Astrocyte (in vitro differentiated cells and primary cell): ENCODE data around the gene VWCE. TPM values are rescaled to one million over a fixed set of nuclear protein-coding genes. Genes with fewer than 3 reads are reported as not detected.
"Not testable (repeated sequence)": the region's sequence is repeated elsewhere in the genome, so short reads cannot be mapped to it uniquely, and the experiment has no call there.

Experiments
- DNase-seq: peaks from one replicate; pipeline ENCODE4 v3.0.0-alpha.2; 2010; ENCODE audit warnings: low read depth
- FAIRE-seq: peaks from 2 replicates; lab custom pipeline; 2011; peaks lifted over from hg19 to GRCh38; lab: Jason Lieb, UNC
- H2AFZ ChIP-seq: 2 replicates; pipeline ENCODE4 v1.6.0; 2012; ENCODE audit warnings: low read depth, low read length, inconsistent platforms
- H3K27ac ChIP-seq: 2 replicates; pipeline ENCODE4 v1.5.1; 2011; ENCODE audit warnings: low read depth, low read length, inconsistent platforms
- H3K27me3 ChIP-seq: 2 replicates; pipeline ENCODE4 v1.6.0; 2011; ENCODE audit warnings: low read length, inconsistent platforms; ENCODE audit not compliant: insufficient read depth
- H3K36me3 ChIP-seq: 2 replicates; pipeline ENCODE4 v1.5.1; 2011; ENCODE audit warnings: low read length, inconsistent platforms; ENCODE audit not compliant: insufficient read depth
- H3K4me1 ChIP-seq: 2 replicates; pipeline ENCODE4 v1.5.1; 2011; ENCODE audit warnings: low read length, inconsistent platforms; ENCODE audit not compliant: insufficient read depth
- H3K4me2 ChIP-seq: 2 replicates; pipeline ENCODE4 v1.6.0; 2012; ENCODE audit warnings: low read length, inconsistent platforms
- H3K4me3 ChIP-seq: 2 replicates; pipeline ENCODE4 v1.5.1; 2011; ENCODE audit warnings: low read depth, mild to moderate bottlenecking, low read length, inconsistent platforms; ENCODE audit not compliant: insufficient read depth
- H3K79me2 ChIP-seq: 2 replicates; pipeline ENCODE4 v1.6.0; 2012; ENCODE audit warnings: mild to moderate bottlenecking, low read length, inconsistent platforms; ENCODE audit not compliant: insufficient read depth
- H3K9ac ChIP-seq: 2 replicates; pipeline ENCODE4 v1.6.0; 2012; ENCODE audit warnings: mild to moderate bottlenecking, low read length, inconsistent platforms
- H3K9me3 ChIP-seq: 2 replicates; pipeline ENCODE4 v1.5.1; 2012; ENCODE audit warnings: low read depth, mild to moderate bottlenecking, low read length, inconsistent platforms; ENCODE audit not compliant: insufficient read depth
- H4K20me1 ChIP-seq: 2 replicates; pipeline ENCODE4 v1.6.0; 2012; ENCODE audit warnings: low read length, inconsistent platforms; ENCODE audit not compliant: insufficient read depth
- H3K27ac Mint-ChIP-seq: one replicate; pipeline ENCODE4 v1.8.0; 2021; ENCODE audit warnings: mild to moderate bottlenecking, mixed read lengths; ENCODE audit not compliant: unreplicated experiment
- H3K27me3 Mint-ChIP-seq: one replicate; pipeline ENCODE4 v1.8.0; 2021; ENCODE audit warnings: low read depth, mixed read lengths; ENCODE audit not compliant: unreplicated experiment
- H3K36me3 Mint-ChIP-seq: one replicate; pipeline ENCODE4 v1.8.0; 2021; ENCODE audit warnings: low read depth, mixed read lengths; ENCODE audit not compliant: unreplicated experiment
- H3K4me1 Mint-ChIP-seq: one replicate; pipeline ENCODE4 v1.8.0; 2021; ENCODE audit warnings: low read depth, mixed read lengths; ENCODE audit not compliant: unreplicated experiment
- H3K4me3 Mint-ChIP-seq: one replicate; pipeline ENCODE4 v1.8.0; 2021; ENCODE audit warnings: mild to moderate bottlenecking, moderate library complexity, mixed read lengths; ENCODE audit not compliant: unreplicated experiment
- H3K9me3 Mint-ChIP-seq: one replicate; pipeline ENCODE4 v1.8.0; 2021; ENCODE audit warnings: mild to moderate bottlenecking, mixed read lengths; ENCODE audit not compliant: unreplicated experiment
- CTCF ChIP-seq: IDR thresholded peaks from 2 replicates; pipeline ENCODE4 v1.5.1; 2011; ENCODE audit warnings: low read depth, mild to moderate bottlenecking, inconsistent platforms, low read length, moderate library complexity; ENCODE audit not compliant: insufficient read depth
- EZH2 ChIP-seq: IDR thresholded peaks from 2 replicates; pipeline ENCODE4 v1.6.1; 2012; ENCODE audit warnings: mild to moderate bottlenecking, low read length, inconsistent platforms; ENCODE audit not compliant: insufficient read depth
- total RNA-seq: library from RNA; stranded (reverse); gene quantifications from 2 replicates; pipeline ENCODE4 v1.2.1, GENCODE V29; 2021

VWCE gene
- total RNA-seq, 1 donor from 2014 or later: 17.7 TPM

GRCh38 chr11:61254403-61255025 is 40.6 kb downstream of the VWCE start:
- peak; percentile 75 for TF ChIP-seq CTCF
- TF ChIP-seq EZH2: no peak
- no peak for FAIRE-seq
- H3K9me3 Mint-ChIP-seq: no peaks in the 10 kb centered on the region
- no peak overlapping the region for H3K27ac ChIP-seq
- H3K4me2 ChIP-seq: no peak overlapping the region
- no peaks in the 10 kb centered on the region for H3K9me3 ChIP-seq
- H3K4me3 ChIP-seq: no peak overlapping the region
- H3K4me1 ChIP-seq: no peaks in the 10 kb centered on the region
- no peak overlapping the region for H3K9ac ChIP-seq
- no peaks in the 10 kb centered on the region for H3K79me2 ChIP-seq
- H3K4me1 Mint-ChIP-seq: no peaks in the 10 kb centered on the region
- H3K27me3 ChIP-seq: peaks cover 2% of the 10 kb centered on the region
- no peak overlapping the region for H2AFZ ChIP-seq
- no peak overlapping the region for H3K27ac Mint-ChIP-seq
- H3K27me3 Mint-ChIP-seq: peaks cover 16% of the 10 kb centered on the region
- no peak for DNase-seq
- H3K4me3 Mint-ChIP-seq: no peak overlapping the region
- no peaks in the 10 kb centered on the region for H3K36me3 ChIP-seq
- no peaks in the 10 kb centered on the region for H4K20me1 ChIP-seq
- peaks cover 9% of the 10 kb centered on the region for H3K36me3 Mint-ChIP-seq

DNA sequence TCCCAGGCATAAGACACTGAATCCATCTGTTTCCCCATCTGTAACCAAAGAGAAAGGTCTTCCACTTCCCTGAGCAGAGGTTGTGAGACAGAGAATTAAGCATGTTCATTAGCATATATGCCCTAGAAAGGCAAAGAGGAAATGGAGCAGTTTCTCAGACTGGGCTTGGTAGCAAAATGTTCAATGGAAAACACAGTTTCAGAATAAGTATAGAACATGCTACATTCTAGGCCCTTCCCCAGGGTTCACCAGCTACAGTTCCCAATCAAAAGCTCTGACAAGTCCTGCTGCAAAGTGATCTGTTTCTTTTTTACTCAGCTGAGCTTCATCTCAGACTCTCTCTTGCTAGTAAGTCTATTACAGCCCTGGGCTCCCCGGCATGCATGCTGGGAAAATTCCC is 42.8 kb downstream of the VWCE start:
- H3K9me3 ChIP-seq, H3K36me3 Mint-ChIP-seq, H3K4me2 ChIP-seq, H4K20me1 ChIP-seq, H3K9ac ChIP-seq, H3K4me3 ChIP-seq, FAIRE-seq, H3K4me1 Mint-ChIP-seq, H3K36me3 ChIP-seq, H3K27ac Mint-ChIP-seq, H3K9me3 Mint-ChIP-seq, H3K27me3 ChIP-seq, H3K27ac ChIP-seq, H2AFZ ChIP-seq, H3K4me1 ChIP-seq, H3K4me3 Mint-ChIP-seq, H3K79me2 ChIP-seq, DNase-seq: not testable (repeated sequence)
- peaks cover 26% of the 10 kb centered on the region for H3K27me3 Mint-ChIP-seq

DNA sequence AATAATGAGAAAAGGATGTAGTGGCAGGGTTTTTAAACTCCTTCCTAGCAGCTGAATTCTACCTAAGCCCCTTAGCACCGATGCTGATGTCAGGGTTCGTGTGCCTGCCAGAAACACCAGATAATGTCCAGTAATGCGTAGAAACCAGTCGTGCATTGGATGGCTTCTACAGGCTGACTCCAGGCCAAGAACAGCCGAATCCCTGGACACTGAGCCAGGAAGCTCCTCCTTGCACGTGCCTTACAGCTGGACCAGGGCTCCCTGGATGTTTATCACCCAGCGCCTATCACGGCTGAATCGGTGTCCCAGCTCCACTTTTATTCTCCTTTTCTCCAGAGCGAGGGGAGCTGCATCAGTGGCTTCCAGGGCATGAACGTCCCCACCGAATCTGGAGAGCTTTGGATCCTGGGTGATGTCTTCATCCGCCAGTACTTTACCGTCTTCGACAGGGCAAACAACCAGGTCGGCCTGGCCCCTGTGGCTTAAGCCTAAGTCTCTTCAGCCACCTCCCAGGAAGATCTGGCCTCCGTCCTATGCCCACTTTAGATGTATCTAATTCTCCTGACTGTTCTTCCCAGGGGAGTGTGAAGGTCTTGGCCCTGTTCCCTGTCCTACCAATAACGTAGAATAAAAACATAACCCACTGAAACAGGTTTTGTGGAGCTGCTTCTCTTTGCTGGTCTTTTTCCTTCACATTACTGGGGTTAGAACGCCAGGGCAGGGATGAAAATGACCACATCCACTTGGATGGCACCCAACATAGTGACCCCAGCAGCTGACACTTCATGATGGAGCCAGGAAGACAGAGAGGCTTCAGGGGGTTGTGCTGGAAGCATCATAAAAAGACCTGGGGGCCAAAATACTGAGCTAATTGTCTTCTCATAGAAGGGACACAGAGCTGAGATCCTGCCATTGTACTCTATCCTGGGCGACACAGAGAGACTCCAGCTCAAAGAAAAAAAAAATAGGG is 44.0 kb downstream of the VWCE start:
- H3K4me2 ChIP-seq, DNase-seq, H3K79me2 ChIP-seq, H4K20me1 ChIP-seq, H3K4me1 Mint-ChIP-seq, H3K27ac Mint-ChIP-seq, H3K4me3 ChIP-seq, H3K4me3 Mint-ChIP-seq, H3K9me3 ChIP-seq, H3K36me3 ChIP-seq, FAIRE-seq, H2AFZ ChIP-seq, H3K36me3 Mint-ChIP-seq, H3K27me3 ChIP-seq, H3K9ac ChIP-seq, H3K4me1 ChIP-seq, H3K27ac ChIP-seq, H3K9me3 Mint-ChIP-seq: not testable (repeated sequence)
- H3K27me3 Mint-ChIP-seq: peaks cover 26% of the 10 kb centered on the region

DNA sequence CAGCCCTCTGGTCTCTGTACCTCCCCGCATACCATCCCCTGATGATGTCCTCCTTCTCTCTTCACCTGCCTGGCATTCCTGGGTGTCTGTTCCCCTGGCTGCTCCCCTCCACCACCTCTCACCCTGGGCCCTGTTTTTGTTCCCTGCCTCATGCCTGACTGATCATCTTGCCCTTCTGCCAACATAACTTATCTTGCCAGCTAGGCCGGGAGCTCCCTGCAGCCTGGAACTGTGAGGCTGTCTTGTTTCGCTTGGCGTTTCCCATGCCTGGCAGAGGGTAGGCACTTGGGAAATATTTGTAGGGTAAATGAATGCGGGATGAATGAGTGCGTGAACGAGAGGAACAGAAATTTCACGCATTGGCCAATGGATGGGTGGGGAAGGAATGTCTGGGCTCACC is 45.9 kb downstream of the VWCE start:
- FAIRE-seq, H3K4me3 ChIP-seq, H3K4me3 Mint-ChIP-seq, H3K27ac ChIP-seq, DNase-seq, H3K36me3 Mint-ChIP-seq, H2AFZ ChIP-seq, H4K20me1 ChIP-seq, H3K4me2 ChIP-seq, H3K4me1 ChIP-seq, H3K9me3 Mint-ChIP-seq, H3K4me1 Mint-ChIP-seq, H3K27me3 ChIP-seq, H3K79me2 ChIP-seq, H3K9ac ChIP-seq, H3K36me3 ChIP-seq, H3K9me3 ChIP-seq: not testable (repeated sequence)
- Mint-ChIP-seq H3K27ac (peak overlapping the region; percentile 10), H3K27me3 (peaks cover 24% of the 10 kb centered on the region)

DNA sequence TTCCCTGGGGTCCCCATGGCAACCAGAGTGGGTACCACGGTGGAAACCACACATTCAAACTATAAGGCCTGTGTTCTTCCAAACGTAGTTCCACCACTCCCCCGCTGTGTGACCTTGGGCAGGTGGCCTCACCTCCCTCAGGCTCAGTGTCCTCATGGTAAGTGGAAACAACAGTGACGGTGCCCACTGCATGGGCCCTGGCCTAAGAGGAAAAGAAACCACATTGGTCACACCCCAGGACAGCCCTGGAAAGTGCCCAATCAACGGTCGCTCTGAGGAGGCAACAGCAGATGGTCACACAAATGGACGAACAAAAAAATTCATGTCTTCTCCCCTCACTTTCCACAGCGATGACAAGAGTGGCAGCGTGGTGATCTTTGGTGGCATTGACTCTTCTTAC is 47.0 kb downstream of the VWCE start:
- H3K4me3 Mint-ChIP-seq, H3K9me3 ChIP-seq, H3K9me3 Mint-ChIP-seq, H3K27ac Mint-ChIP-seq, H3K9ac ChIP-seq, H3K36me3 Mint-ChIP-seq, H3K4me3 ChIP-seq, H4K20me1 ChIP-seq, H2AFZ ChIP-seq, H3K79me2 ChIP-seq, H3K4me1 Mint-ChIP-seq, H3K27me3 ChIP-seq, FAIRE-seq, H3K4me1 ChIP-seq, H3K4me2 ChIP-seq, H3K27ac ChIP-seq, H3K36me3 ChIP-seq, DNase-seq: not testable (repeated sequence)
- H3K27me3 Mint-ChIP-seq: peaks cover 23% of the 10 kb centered on the region
